Lower lobe of right lung (tissue), 2 donors: ENCODE measurements around the gene APBB1. TPM values are rescaled to one million over a fixed set of nuclear protein-coding genes. Genes with fewer than 3 reads are reported as not detected.

Source experiments
- ATAC-seq, 2 donors: fragments of 200-7000 bp; cut with Tn5 transposase; one replicate each; pipeline ENCODE4 v1.9.1; 2020 to 2022; ENCODE audit warnings: mild to moderate bottlenecking in 2 of 2, moderate library complexity in 2 of 2
- DNase-seq: peaks from one replicate; pipeline ENCODE4 v3.0.0-alpha.2; 2020
- H3K27ac ChIP-seq: fragments of 200-600 bp; one replicate; pipeline ENCODE4 v1.8.0; 2022
- H3K27me3 ChIP-seq: fragments of 200-600 bp; one replicate; pipeline ENCODE4 v1.8.0; 2022; ENCODE audit warnings: low read depth
- H3K36me3 ChIP-seq: fragments of 200-600 bp; one replicate; pipeline ENCODE4 v1.8.0; 2022; ENCODE audit warnings: mild to moderate bottlenecking
- H3K4me1 ChIP-seq: fragments of 200-600 bp; one replicate; pipeline ENCODE4 v1.8.0; 2022
- H3K4me3 ChIP-seq: fragments of 200-600 bp; one replicate; pipeline ENCODE4 v1.8.0; 2022; ENCODE audit warnings: mild to moderate bottlenecking
- H3K9me3 ChIP-seq: fragments of 200-600 bp; one replicate; pipeline ENCODE4 v1.8.0; 2022
- intact Hi-C: fragments of 100-400 bp; cut with DNase I; formaldehyde crosslinking; loops from one replicate; pipeline ENCODE4 v1.11.0; 2022
- total RNA-seq: library from RNA; stranded (reverse); fragmentation: NEBNext Ultra II Directional; extraction: Animal tissue kit (Norgen Biotek cat#: 25700); gene quantifications from one replicate; pipeline ENCODE4 v1.2.1, GENCODE V29; 2021
- TF ChIP-seq, protein P1 (sequence below): fragments of 200-600 bp; IDR thresholded peaks from one replicate; pipeline ENCODE4 v1.8.0; 2022; ENCODE audit warnings: antibody characterized with exemption, mild to moderate bottlenecking
- donor health status: DM: no; HTN: yes; CAD: no; lungs with severe emphysema.

Gene APBB1
- total RNA-seq, 1 donor from 2014 or later = 37.2 TPM

GRCh38 chr11:6345366-6345765 lies 73.5 kb downstream of the APBB1 start:
- ATAC-seq (no peak), DNase-seq (no peak)
- intact Hi-C loops = no loop called here
- no peaks in the 10 kb centered on the region for H3K9me3 ChIP-seq
- H3K4me3 ChIP-seq = no peak overlapping the region
- no peaks in the 10 kb centered on the region for H3K4me1 ChIP-seq
- TF ChIP-seq, protein P1, sequence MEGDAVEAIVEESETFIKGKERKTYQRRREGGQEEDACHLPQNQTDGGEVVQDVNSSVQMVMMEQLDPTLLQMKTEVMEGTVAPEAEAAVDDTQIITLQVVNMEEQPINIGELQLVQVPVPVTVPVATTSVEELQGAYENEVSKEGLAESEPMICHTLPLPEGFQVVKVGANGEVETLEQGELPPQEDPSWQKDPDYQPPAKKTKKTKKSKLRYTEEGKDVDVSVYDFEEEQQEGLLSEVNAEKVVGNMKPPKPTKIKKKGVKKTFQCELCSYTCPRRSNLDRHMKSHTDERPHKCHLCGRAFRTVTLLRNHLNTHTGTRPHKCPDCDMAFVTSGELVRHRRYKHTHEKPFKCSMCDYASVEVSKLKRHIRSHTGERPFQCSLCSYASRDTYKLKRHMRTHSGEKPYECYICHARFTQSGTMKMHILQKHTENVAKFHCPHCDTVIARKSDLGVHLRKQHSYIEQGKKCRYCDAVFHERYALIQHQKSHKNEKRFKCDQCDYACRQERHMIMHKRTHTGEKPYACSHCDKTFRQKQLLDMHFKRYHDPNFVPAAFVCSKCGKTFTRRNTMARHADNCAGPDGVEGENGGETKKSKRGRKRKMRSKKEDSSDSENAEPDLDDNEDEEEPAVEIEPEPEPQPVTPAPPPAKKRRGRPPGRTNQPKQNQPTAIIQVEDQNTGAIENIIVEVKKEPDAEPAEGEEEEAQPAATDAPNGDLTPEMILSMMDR = no peak
- no peaks in the 10 kb centered on the region for H3K27me3 ChIP-seq
- no peak overlapping the region for H3K27ac ChIP-seq
- no peaks in the 10 kb centered on the region for H3K36me3 ChIP-seq

Other genes starting within 250 kb of the APBB1 start
- gene OR52B2, start 248.8 kb downstream of the APBB1 start, total RNA-seq = not detected
- not detected for gene OR52W1, start 219.9 kb downstream of the APBB1 start, total RNA-seq
- not detected for gene C11orf42, start 213.5 kb downstream of the APBB1 start, total RNA-seq
- gene FHIP1B, start 184.5 kb downstream of the APBB1 start, total RNA-seq = 37.1 TPM
- gene CNGA4, start 180.0 kb downstream of the APBB1 start, total RNA-seq = 3.8 TPM
- not detected for gene CCKBR, start 159.3 kb downstream of the APBB1 start, total RNA-seq
- 36.3 TPM for gene CAVIN3, start 98.6 kb downstream of the APBB1 start, total RNA-seq
- gene SMPD1, start 28.6 kb downstream of the APBB1 start, total RNA-seq = 39.7 TPM
- 1.7 TPM for gene HPX, start 21.9 kb upstream of the APBB1 start, total RNA-seq
- gene TRIM3, start 54.8 kb upstream of the APBB1 start, total RNA-seq = 18.9 TPM
- 38.8 TPM for gene ARFIP2, start 62.2 kb upstream of the APBB1 start, total RNA-seq
- gene TIMM10B, start 62.4 kb upstream of the APBB1 start, total RNA-seq = 34.6 TPM
- 12.0 TPM for gene DNHD1, start 78.2 kb upstream of the APBB1 start, total RNA-seq
- gene RRP8, start 184.5 kb upstream of the APBB1 start, total RNA-seq = 16.5 TPM
- 135 TPM for gene ILK, start 184.7 kb upstream of the APBB1 start, total RNA-seq
- 112 TPM for gene TAF10, start 193.1 kb upstream of the APBB1 start, total RNA-seq
- 231 TPM for gene TPP1, start 200.3 kb upstream of the APBB1 start, total RNA-seq
- 23.2 TPM for gene DCHS1, start 236.7 kb upstream of the APBB1 start, total RNA-seq